Endodermal cell (in vitro differentiated cells): ENCODE data around the gene AXIN1. TPM values are rescaled to one million over a fixed set of nuclear protein-coding genes. Genes with fewer than 3 reads are reported as not detected.

Experiments
- DNase-seq: peaks from one replicate; pipeline ENCODE4 v3.0.0-alpha.2; 2017
- H3K27ac ChIP-seq: 2 replicates; pipeline ENCODE4 v1.5.1; 2013; ENCODE audit warnings: mild to moderate bottlenecking, low read depth, low read length, moderate library complexity
- H3K27me3 ChIP-seq: 2 replicates; pipeline ENCODE4 v1.6.1; 2013; ENCODE audit warnings: mild to moderate bottlenecking, low read length, moderate library complexity; ENCODE audit not compliant: insufficient read depth, control insufficient read depth, poor library complexity, severe bottlenecking
- H3K36me3 ChIP-seq: 2 replicates; pipeline ENCODE4 v1.7.0; 2013; ENCODE audit warnings: mild to moderate bottlenecking, low read length, moderate library complexity; ENCODE audit not compliant: control insufficient read depth, insufficient read depth
- H3K4me1 ChIP-seq: one replicate; pipeline ENCODE4 v1.7.0; 2013; ENCODE audit warnings: low read length; ENCODE audit not compliant: control insufficient read depth, insufficient read depth
- H3K4me3 ChIP-seq: 2 replicates; pipeline ENCODE4 v1.5.1; 2013; ENCODE audit warnings: mild to moderate bottlenecking, low read length, moderate library complexity
- H3K9ac ChIP-seq: 2 replicates; pipeline ENCODE4 v1.6.1; 2013; ENCODE audit warnings: mild to moderate bottlenecking, low read length, moderate library complexity; ENCODE audit not compliant: poor library complexity, severe bottlenecking; ENCODE audit errors: extremely low read depth
- H3K9me3 ChIP-seq: 2 replicates; pipeline ENCODE4 v1.6.1; 2013; ENCODE audit warnings: mild to moderate bottlenecking, low read length, moderate library complexity; ENCODE audit not compliant: control insufficient read depth
- H3K27ac Mint-ChIP-seq: 2 replicates; pipeline ENCODE4 v1.8.0; 2020; ENCODE audit warnings: mixed read lengths
- H3K27me3 Mint-ChIP-seq: 2 replicates; pipeline ENCODE4 v1.8.0; 2021; ENCODE audit warnings: mild to moderate bottlenecking, mixed read lengths; ENCODE audit not compliant: insufficient read depth
- H3K36me3 Mint-ChIP-seq: 2 replicates; pipeline ENCODE4 v1.8.0; 2020; ENCODE audit warnings: low read depth, mixed read lengths
- H3K4me1 Mint-ChIP-seq: 2 replicates; pipeline ENCODE4 v1.8.0; 2020; ENCODE audit warnings: mixed read lengths
- H3K4me3 Mint-ChIP-seq: 2 replicates; pipeline ENCODE4 v1.8.0; 2020; ENCODE audit warnings: mild to moderate bottlenecking, moderate library complexity, mixed read lengths
- H3K9me3 Mint-ChIP-seq: 2 replicates; pipeline ENCODE4 v1.8.0; 2020; ENCODE audit warnings: mild to moderate bottlenecking, mixed read lengths
- CTCF ChIP-seq: fragments of 200-600 bp; sonication (generic); conservative IDR thresholded peaks from 2 replicates; pipeline ENCODE4 v1.5.0; 2021; ENCODE audit warnings: antibody characterized with exemption, mild to moderate bottlenecking
- WGBS, 2 experiments: methylation state at CpG; one replicate each; pipeline versions ENCODE4 v1.1.5 to v1.1.7; 2013; ENCODE audit warnings: missing lambda C conversion rate in 2 of 2, mixed read lengths in 1 of 2; ENCODE audit not compliant: insufficient coverage in 1 of 2, insufficient read length in 1 of 2; 5-methylcytosine and 5-hydroxymethylcytosine counted together
- total RNA-seq, 2 donors: library from RNA; stranded (reverse); fragmentation: NEBNext Ultra II Directional in 1 of 2; extraction: Animal tissue kit (Norgen Biotek cat#: 25700) in 1 of 2; gene quantifications; 2 replicates in 1 of 2; 3 replicates in 1 of 2; pipeline ENCODE4 v1.2.1, GENCODE V29; 2021

The AXIN1 gene
- total RNA-seq, 2 donors from 2014 or later = 36.5 to 37.3 TPM

- no peaks in the 10 kb centered on the region for H3K9me3 Mint-ChIP-seq
- no peaks in the 10 kb centered on the region for H3K4me1 ChIP-seq
- no peaks in the 10 kb centered on the region for H3K36me3 ChIP-seq
- H3K27me3 Mint-ChIP-seq = no peaks in the 10 kb centered on the region
- no peak for TF ChIP-seq CTCF
- H3K4me3 ChIP-seq = no peak overlapping the region
- peaks cover 13% of the 10 kb centered on the region for H3K36me3 Mint-ChIP-seq
- H3K9me3 ChIP-seq = no peaks in the 10 kb centered on the region
- peak; percentile 48 for DNase-seq
- H3K27ac Mint-ChIP-seq = no peak overlapping the region
- no peak overlapping the region for H3K4me3 Mint-ChIP-seq
- 86 to 89% methylated on average over 16 to 25 of the region's 25 CpGs for WGBS, 2 experiments
- no peaks in the 10 kb centered on the region for H3K4me1 Mint-ChIP-seq
- no peak overlapping the region for H3K9ac ChIP-seq
- peak overlapping the region; percentile 7 for H3K27ac ChIP-seq
- H3K27me3 ChIP-seq = no peaks in the 10 kb centered on the region
Measured at GRCh38 chr16:266258-267164, 86.0 kb downstream of the AXIN1 start.

- Mint-ChIP-seq H3K4me1 (no peaks in the 10 kb centered on the region), H3K9me3 (no peaks in the 10 kb centered on the region), H3K27ac (no peak overlapping the region), H3K36me3 (peaks cover 16% of the 10 kb centered on the region), H3K27me3 (no peaks in the 10 kb centered on the region), H3K4me3 (no peak overlapping the region)
- no peaks in the 10 kb centered on the region for H3K4me1 ChIP-seq
- H3K9ac ChIP-seq = no peak overlapping the region
- peak overlapping the region; percentile 29 for H3K27ac ChIP-seq
- DNase-seq = peak; percentile 30
- no peaks in the 10 kb centered on the region for H3K36me3 ChIP-seq
- TF ChIP-seq CTCF = no peak
- H3K4me3 ChIP-seq = no peak overlapping the region
- 91 to 100% methylated on average over 10 to 12 of the region's 12 CpGs for WGBS, 2 experiments
- no peaks in the 10 kb centered on the region for H3K27me3 ChIP-seq
- no peaks in the 10 kb centered on the region for H3K9me3 ChIP-seq
Measured at GRCh38 chr16:265711-266110, 86.8 kb downstream of the AXIN1 start.

GRCh38 chr16:265002-265529, 87.5 kb downstream of the AXIN1 start:
- H3K9ac ChIP-seq = no peak overlapping the region
- Mint-ChIP-seq H3K4me3 (no peak overlapping the region), H3K36me3 (peaks cover 19% of the 10 kb centered on the region), H3K9me3 (no peaks in the 10 kb centered on the region), H3K27ac (no peak overlapping the region), H3K4me1 (no peaks in the 10 kb centered on the region), H3K27me3 (no peaks in the 10 kb centered on the region)
- no peak overlapping the region for H3K4me3 ChIP-seq
- 91 to 93% methylated on average over 4 to 14 of the region's 14 CpGs for WGBS, 2 experiments
- no peaks in the 10 kb centered on the region for H3K27me3 ChIP-seq
- no peaks in the 10 kb centered on the region for H3K36me3 ChIP-seq
- TF ChIP-seq CTCF = no peak
- H3K27ac ChIP-seq = no peak overlapping the region
- no peaks in the 10 kb centered on the region for H3K9me3 ChIP-seq
- no peaks in the 10 kb centered on the region for H3K4me1 ChIP-seq
- no peak for DNase-seq
